Activated T-cell treated with anti-CD3 and anti-CD28 coated beads for 48 hours (primary cell): ENCODE results near the gene PHACTR3.

ENCODE experiments used
- DNase-seq: peaks from one replicate; pipeline ENCODE4 v3.0.0-alpha.2; 2020; ENCODE audit warnings: low read depth

PHACTR3 gene

GRCh38 chr20:59752704-59753460 is 148.5 kb downstream of the PHACTR3 start:
- DNase-seq: no peak

GRCh38 chr20:59753836-59754235 is 149.5 kb downstream of the PHACTR3 start:
- no peak for DNase-seq

- no peak for DNase-seq
Measured at GRCh38 chr20:59754551-59754950, 150.2 kb downstream of the PHACTR3 start.

DNA sequence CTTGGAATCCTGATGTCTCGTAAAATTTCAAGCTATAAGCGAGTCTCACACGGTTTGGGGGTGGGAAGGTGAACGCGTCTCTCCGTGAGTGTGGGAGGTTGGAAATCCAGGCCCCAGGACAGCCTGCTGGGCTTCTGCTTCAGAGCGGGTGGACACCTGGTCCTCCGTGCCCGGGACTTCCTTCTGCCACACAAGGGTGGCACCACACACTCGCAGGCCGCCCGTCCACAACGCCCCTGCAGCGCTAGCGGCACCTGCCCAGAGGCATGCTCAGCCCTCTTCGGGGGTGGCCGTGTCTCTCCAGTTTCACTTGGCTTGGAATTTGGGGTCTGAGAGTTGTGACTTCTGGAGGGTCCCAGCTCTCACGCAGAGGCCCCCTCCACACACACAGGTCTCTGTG is 151.9 kb downstream of the PHACTR3 start:
- DNase-seq: no peak

- DNase-seq: no peak
Measured at GRCh38 chr20:59764037-59764436, 159.7 kb downstream of the PHACTR3 start.

DNA sequence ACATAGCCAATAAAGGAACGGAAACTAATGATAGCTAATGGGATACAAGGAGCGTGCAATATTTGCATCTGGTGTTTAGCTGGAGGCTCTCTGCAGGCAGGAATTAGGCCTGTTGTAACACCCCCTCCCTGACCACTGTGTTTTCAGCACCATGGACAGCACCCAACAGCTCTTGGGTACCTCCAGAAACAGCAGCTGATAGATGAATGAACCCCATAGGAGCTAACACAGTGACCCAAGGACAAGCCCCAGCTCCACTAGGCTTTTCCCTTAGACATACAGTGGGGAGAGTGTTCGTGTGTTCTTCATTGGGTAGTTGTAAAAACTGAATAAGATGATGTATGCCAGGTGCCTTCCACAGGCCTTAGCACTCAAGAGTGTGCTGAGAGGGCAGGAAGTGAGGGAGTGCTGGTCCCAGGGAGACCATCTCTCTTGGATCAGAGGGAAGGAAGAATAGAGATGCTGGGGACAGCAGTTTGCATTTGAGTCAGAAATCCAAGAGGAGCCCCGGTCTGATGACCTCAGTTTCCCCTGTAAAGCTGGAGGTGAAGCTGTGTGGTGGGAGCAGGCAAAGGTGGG is 161.3 kb downstream of the PHACTR3 start:
- no peak for DNase-seq

DNA sequence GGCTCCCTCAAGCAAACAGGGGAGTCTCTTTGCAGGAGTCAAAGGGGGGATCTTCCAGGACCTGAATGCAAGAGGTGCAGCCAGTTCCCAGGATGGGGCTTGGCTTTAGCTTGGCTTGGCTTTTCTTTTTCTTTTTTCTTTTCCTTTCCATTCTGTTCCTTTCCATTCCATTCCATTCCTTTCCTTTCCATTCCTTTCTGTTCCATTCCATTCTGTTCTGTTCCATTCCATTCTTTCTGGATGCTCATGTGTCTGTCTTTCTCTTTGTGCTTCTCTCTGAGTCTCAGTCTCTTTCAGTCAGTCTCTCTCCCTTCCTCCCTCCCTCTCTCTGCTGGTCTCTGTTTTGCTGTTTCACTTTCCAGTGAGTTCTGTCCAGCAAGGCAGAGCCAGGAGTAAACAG is 163.3 kb downstream of the PHACTR3 start:
- DNase-seq: no peak

- DNase-seq: no peak
Measured at GRCh38 chr20:59770270-59770669, 165.9 kb downstream of the PHACTR3 start.

DNA sequence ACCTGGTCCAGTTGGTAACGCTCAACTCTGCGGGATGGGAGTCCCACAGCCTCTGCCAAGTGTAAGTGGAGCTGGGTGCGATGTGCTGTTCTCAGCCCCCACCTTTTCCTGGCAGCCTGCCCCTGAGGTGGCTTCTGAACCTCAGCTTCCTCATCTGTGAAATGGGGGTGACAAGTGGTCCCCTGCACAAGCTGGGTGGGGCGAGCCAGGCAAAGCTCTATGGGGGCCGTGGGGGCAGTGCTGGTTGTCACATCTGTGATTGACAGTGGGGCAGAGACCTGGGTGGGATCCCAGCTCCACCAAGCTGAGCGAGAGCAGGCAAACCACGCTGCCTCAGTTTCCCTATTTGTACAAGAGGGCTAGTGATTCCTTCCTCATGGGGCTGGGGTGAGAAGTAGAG is 166.5 kb downstream of the PHACTR3 start:
- DNase-seq: no peak

DNA sequence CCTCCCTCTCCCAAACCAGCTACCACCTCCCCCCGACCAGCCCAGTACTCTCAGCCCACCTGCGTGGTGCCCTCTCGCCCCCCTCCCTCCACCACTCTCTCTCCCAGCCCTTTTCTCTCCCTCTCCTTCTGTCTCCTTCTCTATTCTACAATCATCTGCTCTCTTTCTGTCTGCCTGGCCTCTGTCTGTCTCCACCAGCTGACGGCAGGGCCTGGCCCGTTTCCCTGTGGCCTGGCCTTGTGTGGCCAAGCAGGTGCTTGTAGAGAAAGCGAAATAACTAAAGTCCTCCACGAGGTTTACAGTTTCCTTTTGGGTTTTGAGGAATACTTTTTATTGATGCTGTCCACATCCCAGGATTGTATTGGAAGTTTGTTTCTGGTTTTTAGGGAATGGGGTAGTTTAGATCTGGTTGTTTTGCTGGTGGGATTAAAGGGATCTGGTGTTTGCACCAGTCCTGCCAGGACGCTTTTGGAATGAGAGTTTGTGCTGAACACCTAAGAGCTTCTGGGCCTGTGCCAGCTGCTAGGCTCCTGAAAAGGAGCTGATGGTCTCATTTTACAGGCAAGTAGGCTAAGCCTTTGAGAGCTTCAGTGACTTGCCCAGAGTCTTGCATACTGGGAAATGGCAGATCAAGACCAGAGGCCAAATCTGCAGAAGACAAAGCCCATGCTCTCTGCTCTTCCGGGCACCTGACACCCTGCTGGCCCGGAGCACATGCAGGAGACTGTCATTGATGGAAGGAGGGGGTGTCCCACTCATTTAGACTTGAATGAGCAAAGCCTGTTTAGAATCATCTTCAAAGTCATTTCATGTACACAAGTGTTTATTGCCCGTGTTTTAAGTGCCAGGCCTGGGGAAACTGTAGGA is 167.4 kb downstream of the PHACTR3 start:
- no peak for DNase-seq

DNA sequence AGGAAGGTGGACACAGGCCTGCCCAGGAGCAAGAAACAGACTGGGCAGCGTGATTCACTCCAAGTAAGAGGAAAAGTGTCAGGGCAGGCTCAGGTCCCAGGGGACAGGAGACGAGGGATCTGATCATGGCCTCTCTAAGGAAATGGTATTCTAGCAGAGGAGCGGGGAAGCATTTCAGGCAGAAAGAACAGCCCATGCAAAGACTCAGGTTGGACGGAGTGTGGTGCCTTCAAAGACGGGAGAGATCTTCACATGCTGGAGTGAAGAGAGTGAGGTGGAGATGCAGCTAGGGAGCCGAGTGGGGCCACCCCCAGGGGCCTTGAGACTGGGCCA is 168.0 kb downstream of the PHACTR3 start:
- no peak for DNase-seq

GRCh38 chr20:59772931-59773913 is 168.9 kb downstream of the PHACTR3 start:
- no peak for DNase-seq

- DNase-seq: no peak
Measured at GRCh38 chr20:59774204-59774641, 169.9 kb downstream of the PHACTR3 start.

- no peak for DNase-seq
Measured at GRCh38 chr20:59774921-59775686, 170.8 kb downstream of the PHACTR3 start.

DNA sequence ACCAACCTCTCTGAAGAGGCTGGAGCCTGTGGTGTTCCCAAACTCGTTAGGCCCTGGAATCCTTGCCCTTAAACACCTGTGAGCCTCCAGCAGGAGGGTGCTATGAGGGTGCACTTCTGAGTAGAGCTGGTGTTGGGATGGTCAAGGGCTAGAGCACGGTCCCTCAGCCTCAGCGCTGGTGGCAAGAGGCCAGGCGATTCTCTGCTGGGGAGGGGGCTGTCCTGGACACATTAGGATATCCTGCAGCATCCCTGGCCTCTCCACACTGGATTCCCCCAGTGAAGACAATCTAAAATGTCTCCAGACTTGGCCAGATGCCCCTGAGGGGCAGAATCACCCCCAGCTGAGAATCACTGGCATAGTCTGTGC is 171.3 kb downstream of the PHACTR3 start:
- no peak for DNase-seq

GRCh38 chr20:59776059-59776603 is 171.8 kb downstream of the PHACTR3 start:
- no peak for DNase-seq

DNA sequence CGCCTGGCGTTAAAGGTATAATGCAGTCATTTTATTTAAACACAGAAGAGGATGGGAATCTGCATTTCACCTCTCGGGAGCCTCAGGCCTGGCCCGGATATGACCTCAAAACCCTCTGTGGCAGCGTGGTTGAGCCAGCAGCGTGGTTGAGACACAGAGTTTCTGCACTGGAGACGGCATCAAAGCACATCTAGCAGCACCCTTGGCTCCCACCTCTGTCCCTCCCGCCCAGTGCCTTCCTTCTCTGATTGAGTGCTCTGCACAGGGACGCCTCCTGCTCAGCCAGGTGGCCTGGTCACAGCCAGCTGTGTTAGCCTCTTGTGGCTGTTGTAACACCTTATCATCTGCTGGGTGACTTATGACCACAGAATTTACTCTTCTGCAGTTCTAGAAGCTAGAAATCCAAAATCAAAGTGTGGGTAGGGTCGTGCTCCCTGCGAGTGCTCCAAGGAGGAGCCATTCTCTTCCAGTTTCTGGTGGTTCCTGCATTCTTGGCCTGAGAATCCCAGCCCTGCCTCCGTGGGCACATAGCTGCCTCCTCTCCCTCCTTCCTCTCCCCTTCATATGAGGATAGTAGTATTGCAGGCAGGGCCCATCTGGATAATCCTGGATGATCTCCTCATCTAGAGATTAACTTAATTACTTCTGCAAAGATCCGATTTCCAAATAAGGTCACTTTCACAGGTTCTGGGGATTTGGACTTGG is 172.4 kb downstream of the PHACTR3 start:
- DNase-seq: no peak

GRCh38 chr20:59777331-59777725 is 173.0 kb downstream of the PHACTR3 start:
- DNase-seq: no peak

DNA sequence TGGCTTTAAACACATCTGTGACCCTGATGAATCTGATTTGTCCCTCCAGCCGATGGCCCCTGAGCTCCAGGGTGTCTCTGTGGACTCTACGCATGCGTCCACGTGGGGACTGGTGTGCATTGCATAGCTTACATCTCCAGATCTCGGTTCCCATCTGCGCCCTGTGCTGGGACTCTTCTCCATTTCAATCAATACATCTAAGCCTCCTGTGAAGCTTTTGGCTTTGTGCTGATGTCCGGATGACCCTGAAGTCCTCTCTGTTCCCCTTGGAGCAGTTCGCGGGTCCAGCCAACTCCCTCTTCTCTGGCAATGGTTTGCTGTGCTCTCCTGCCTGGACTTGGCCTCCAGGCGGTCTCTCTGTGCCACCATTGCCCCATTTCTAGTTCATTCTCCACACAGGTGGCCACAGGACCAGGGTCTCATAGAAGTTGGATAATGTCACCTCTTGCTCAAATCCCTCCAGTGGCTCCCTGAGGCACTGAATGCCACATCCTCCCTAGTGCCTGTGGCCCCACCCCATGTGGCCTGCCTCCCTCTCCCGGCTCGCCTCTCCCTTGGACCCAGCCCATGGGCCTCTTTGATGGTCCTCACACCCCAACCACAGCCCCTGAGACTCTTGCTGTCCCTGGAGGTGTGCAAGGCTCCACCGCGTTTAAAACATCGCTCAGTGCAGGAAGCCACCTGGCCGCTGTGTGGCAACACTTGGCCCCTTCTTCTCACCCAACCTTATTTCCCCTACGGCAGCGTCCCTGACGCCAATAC is 173.7 kb downstream of the PHACTR3 start:
- DNase-seq: no peak
